RKO (cell line): ENCODE measurements around the gene OTOP1.
"Not testable (repeated sequence)": the region's sequence is repeated elsewhere in the genome, so short reads cannot be mapped to it uniquely, and the experiment has no call there.

Experiments
- DNase-seq: peaks from one replicate; pipeline ENCODE4 v3.0.0-alpha.2; 2016; ENCODE audit warnings: low spot score

OTOP1 gene

GRCh38 chr4:4164532-4165173, 62.1 kb downstream of the OTOP1 start:
- not testable (repeated sequence) for DNase-seq

DNA sequence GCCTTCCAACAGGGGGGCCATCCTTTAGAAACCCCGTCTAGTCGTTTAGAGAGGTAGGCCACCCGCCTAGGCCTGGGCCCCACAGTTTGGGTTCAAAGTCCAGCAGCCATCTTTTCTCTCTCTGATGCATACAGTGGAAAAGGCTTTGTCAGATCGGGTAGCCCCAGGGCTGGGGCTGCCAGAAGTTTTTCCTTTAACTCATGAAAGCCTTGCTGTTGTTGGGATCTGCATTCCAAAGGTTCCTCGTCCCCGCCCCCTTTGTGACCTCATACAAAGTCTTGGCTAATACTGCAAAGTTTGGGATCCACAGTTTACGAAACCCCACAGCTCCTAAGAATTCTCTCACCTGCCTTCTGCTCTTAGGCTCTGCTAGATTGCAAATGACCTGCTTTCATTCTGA, 64.5 kb downstream of the OTOP1 start:
- DNase-seq: not testable (repeated sequence)

DNA sequence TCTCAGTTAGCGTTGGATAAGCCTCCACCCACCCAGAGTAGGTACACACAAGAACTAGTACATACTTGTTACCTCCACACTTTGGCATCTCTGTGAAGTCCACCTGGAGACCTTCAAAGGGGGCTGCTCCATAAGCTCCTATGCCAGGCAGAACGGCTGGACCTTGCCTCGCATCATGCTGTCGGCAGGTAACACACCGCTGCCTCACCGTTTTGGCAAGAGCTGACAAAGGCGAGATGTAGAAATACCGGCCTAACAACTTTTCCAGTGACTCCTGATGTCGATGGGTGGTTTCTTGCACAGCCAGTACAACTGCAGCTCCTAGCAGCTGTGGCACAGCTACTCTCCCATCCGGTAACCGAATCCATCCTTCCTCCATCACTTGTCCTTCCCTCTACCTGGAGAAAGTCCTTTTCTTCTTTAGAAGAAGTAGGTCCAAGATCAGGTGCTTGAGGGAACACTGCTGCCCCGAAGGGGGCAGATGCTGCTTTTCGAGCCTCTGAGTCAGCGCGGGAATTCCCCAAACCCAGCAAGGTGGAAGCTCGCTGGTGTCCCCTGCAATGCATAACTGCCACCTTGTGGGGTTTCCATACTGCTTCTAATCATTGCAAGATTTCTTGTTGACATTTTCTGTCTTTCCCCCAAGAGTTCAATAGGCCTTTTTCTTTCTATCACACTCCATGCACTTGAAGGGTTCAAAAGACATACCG, 65.6 kb downstream of the OTOP1 start:
- DNase-seq: not testable (repeated sequence)

GRCh38 chr4:4145622-4146021, 81.1 kb downstream of the OTOP1 start:
- not testable (repeated sequence) for DNase-seq

GRCh38 chr4:4143376-4143775, 83.4 kb downstream of the OTOP1 start:
- not testable (repeated sequence) for DNase-seq

- DNase-seq: not testable (repeated sequence)
These were observed 84.0 kb downstream of the OTOP1 start for GRCh38 chr4:4142679-4143078.

DNA sequence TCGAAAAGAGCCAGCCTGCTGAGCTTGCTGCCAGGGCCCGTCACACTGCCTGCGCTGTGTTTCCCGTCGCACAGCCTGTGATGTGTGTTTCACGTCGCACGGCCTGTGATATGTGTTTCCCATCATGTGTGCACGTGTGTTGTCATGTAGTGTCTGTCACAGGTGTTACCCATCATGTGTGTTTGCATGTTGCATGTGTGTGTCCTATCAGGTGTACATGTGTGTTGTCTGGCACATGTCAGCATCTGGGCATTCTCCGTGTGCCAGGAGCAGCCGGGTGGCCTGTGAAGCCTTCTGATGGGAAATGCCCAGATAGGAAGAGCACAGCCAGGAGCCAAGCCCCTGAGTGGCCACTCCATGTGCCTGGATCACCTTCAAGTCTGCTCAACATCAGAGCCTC, 85.5 kb downstream of the OTOP1 start:
- not testable (repeated sequence) for DNase-seq
